Body of pancreas (tissue), 4 donors: ENCODE data around the gene SCEL.

Experiments used
- CTCF ChIP-seq, 7 experiments: fragments of 450-650 bp in 4 of 7; fragments of 200-600 bp in 3 of 7; sonication (generic) in 3 of 7; IDR thresholded peaks; one replicate each; pipeline ENCODE4 v1.5.1; 2016 to 2019; ENCODE audit warnings: antibody characterized with exemption in 7 of 7
- POLR2A ChIP-seq, 3 donors: fragments of 450-650 bp; IDR thresholded peaks; one replicate each; pipeline ENCODE4 v1.6.1; 2016; ENCODE audit warnings: antibody characterized with exemption in 3 of 3, mild to moderate bottlenecking in 2 of 3

DNA sequence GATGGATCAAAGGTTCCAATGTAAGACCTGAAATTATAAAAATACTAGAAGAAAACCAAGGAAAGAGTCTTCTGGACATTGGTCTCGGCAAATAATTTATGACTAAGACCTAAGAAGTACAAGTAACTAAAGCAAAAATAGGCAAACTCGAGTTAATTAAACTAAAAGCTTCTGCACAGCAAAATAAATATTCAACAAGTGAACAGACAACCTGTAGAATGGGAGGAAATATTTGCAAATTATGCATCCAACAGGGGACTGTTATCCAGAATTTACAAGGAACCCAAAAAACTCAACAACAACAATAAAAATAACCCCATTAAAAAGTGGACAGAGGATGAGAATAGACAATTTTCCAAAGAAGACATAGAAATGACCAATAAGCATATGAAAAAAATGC lies 152.3 kb downstream of the SCEL start:
- TF ChIP-seq CTCF (IDR thresholded peaks at IDR 0.05) = no peak
- TF ChIP-seq POLR2A (IDR thresholded peaks at IDR 0.05) = no peak
